Upper lobe of right lung (tissue), 1 donor: ENCODE results near the gene MRPS10. TPM values are rescaled to one million over a fixed set of nuclear protein-coding genes. Genes with fewer than 3 reads are reported as not detected.
"Not testable (repeated sequence)": the region's sequence is repeated elsewhere in the genome, so short reads cannot be mapped to it uniquely, and the experiment has no call there.

Experiments used
- ATAC-seq: fragments of 200-7000 bp; cut with Tn5 transposase; one replicate; pipeline ENCODE4 v1.9.1; 2020; ENCODE audit warnings: mild to moderate bottlenecking, moderate library complexity
- DNase-seq: peaks from one replicate; pipeline ENCODE4 v3.0.0-alpha.2; 2020
- H3K27ac ChIP-seq: fragments of 200-600 bp; one replicate; pipeline ENCODE4 v1.8.0; 2022
- H3K27me3 ChIP-seq: fragments of 200-600 bp; one replicate; pipeline ENCODE4 v1.8.0; 2022; ENCODE audit warnings: mild to moderate bottlenecking
- H3K36me3 ChIP-seq: fragments of 200-600 bp; one replicate; pipeline ENCODE4 v1.8.0; 2022
- H3K4me1 ChIP-seq: fragments of 200-600 bp; one replicate; pipeline ENCODE4 v1.8.0; 2022
- H3K4me3 ChIP-seq: fragments of 200-600 bp; one replicate; pipeline ENCODE4 v1.8.0; 2022; ENCODE audit warnings: mild to moderate bottlenecking
- H3K9me3 ChIP-seq: fragments of 200-600 bp; one replicate; pipeline ENCODE4 v1.8.0; 2022
- intact Hi-C: fragments of 100-400 bp; cut with DNase I; formaldehyde crosslinking; loops from one replicate; pipeline ENCODE4 v1.11.0; 2022
- total RNA-seq: library from RNA; stranded (reverse); fragmentation: NEBNext Ultra II Directional; extraction: Animal tissue kit (Norgen Biotek cat#: 25700); gene quantifications from one replicate; pipeline ENCODE4 v1.2.1, GENCODE V29; 2021
- TF ChIP-seq, protein P1 (sequence below): fragments of 200-600 bp; IDR thresholded peaks from one replicate; pipeline ENCODE4 v1.8.0; 2022; ENCODE audit warnings: antibody characterized with exemption
- donor health status: DM: no; HTN: yes; CAD: no; lungs with severe emphysema.

Gene MRPS10
- total RNA-seq, 1 donor from 2014 or later: 24.8 TPM

DNA sequence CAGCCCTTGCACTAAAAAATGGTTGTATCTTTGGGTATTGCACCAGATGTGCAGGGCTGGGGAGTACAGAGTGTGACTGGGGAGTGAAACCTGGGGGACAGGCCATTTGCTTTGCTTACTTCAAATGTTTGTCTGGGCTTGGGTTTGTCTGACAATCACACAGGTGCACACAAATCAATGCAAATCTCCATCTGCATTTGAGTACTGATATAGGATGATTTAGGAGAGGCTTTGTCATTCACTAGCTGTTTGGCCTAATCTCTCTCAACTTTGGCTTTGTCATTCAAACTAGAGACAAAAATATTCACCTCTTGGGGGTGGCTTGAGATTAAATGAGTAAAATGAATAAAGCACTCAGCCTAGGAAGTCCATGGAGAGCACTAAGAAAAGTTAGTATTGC, 40.7 kb downstream of the MRPS10 start:
- intact Hi-C loops: no loop called here
- no peak for DNase-seq
- Histone ChIP-seq H3K4me1 (no peaks in the 10 kb centered on the region), H3K36me3 (no peaks in the 10 kb centered on the region), H3K27me3 (no peaks in the 10 kb centered on the region), H3K9me3 (no peaks in the 10 kb centered on the region), H3K4me3 (no peak overlapping the region), H3K27ac (no peak overlapping the region)
- TF ChIP-seq, protein P1, sequence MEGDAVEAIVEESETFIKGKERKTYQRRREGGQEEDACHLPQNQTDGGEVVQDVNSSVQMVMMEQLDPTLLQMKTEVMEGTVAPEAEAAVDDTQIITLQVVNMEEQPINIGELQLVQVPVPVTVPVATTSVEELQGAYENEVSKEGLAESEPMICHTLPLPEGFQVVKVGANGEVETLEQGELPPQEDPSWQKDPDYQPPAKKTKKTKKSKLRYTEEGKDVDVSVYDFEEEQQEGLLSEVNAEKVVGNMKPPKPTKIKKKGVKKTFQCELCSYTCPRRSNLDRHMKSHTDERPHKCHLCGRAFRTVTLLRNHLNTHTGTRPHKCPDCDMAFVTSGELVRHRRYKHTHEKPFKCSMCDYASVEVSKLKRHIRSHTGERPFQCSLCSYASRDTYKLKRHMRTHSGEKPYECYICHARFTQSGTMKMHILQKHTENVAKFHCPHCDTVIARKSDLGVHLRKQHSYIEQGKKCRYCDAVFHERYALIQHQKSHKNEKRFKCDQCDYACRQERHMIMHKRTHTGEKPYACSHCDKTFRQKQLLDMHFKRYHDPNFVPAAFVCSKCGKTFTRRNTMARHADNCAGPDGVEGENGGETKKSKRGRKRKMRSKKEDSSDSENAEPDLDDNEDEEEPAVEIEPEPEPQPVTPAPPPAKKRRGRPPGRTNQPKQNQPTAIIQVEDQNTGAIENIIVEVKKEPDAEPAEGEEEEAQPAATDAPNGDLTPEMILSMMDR: no peak
- no peak for ATAC-seq

DNA sequence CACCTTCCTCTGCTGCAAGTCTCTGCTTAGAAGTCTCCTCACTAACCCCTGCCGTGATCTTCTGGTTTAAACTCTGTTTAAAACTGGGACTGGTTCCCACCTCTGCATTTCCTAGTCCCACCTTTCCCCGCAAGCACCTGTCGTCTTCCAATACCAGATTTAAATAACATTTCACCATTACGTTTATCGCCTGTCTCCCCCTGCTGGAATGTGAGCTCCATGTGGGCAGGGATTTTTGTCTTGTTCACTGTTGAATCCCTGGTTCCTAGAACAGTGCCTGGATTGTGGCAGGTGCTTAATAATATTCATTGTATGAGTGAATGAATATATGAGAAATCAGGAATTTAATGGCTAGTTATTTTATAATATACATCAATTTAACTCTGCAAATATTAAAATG, 41.8 kb downstream of the MRPS10 start:
- intact Hi-C loops: no loop called here
- H3K4me3 ChIP-seq: no peak overlapping the region
- H3K27me3 ChIP-seq: no peaks in the 10 kb centered on the region
- ATAC-seq (no peak), DNase-seq (no peak)
- no peak overlapping the region for H3K27ac ChIP-seq
- H3K36me3 ChIP-seq: no peaks in the 10 kb centered on the region
- no peaks in the 10 kb centered on the region for H3K9me3 ChIP-seq
- no peaks in the 10 kb centered on the region for H3K4me1 ChIP-seq
- TF ChIP-seq, protein P1: no peak

DNA sequence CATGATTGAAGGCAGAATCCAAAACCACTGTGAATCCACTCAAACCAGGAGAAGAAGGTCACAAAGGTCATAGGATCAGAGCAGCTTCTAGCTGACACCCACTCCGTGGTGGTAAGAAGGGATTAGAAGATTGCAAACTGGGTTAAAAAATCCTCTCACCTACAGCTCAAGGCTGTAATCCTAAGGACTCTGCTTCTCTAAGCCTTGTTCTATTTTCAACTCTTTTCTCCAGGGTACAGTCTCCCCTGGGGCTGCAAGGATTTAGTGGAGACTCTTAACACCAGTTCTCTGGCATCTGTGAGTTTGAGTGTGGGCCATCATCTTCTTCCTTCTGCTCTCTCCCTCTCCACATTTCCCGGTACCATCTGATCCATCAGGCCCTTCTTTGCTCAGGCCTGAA, 44.6 kb downstream of the MRPS10 start, which contains the start of gene GUCA1A:
Gene GUCA1A, plus strand, starts transcription at position 264 of the 400 bp plus-strand sequence. CDS start 250 bp downstream, outside the sequence.
- no peak for DNase-seq
- Histone ChIP-seq H3K4me1 (no peaks in the 10 kb centered on the region), H3K36me3 (no peaks in the 10 kb centered on the region), H3K27me3 (no peaks in the 10 kb centered on the region), H3K4me3 (no peak within 1 kb of the TSS), H3K9me3 (no peaks in the 10 kb centered on the region), H3K27ac (no peak within 1 kb of the TSS)
- TF ChIP-seq, protein P1: no peak
- no peak for ATAC-seq
- intact Hi-C loops: no loop called here

DNA sequence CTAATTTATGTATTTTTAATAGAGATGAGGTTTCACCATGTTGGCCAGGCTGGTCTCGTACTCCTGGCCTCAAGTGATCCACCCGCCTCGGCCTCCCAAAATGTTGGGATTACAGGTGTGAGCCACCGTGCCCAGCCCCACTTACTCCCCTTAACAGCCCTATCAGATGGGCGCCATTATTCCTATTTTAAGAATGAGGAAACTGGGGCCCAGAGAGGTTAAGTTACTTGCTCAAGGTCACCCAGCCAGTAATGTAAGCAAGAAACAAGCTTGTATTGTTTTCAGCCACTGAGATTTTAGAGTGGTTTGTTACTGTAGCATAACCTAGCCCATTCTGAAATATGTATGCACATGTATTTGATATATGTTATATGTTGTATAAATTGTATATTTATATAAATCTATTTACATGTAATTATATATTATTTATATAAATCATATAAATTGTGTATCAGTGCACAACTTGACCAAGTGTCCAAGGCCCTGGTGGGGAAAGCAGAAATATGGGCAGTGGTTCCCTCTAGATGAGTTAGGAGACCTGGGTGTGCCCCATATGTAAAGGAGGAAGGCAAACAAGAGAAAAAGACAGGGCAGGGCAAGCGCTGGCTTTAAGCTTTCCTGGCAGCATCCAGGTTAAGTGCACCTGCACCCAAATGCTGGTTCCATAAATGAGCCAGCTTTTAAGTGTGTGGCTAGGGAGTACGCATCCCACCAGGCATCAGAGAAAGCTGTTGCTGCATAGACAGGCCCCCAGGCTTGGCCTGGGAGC, 45.7 kb downstream of the MRPS10 start:
- H3K36me3 ChIP-seq: no peaks in the 10 kb centered on the region
- no peaks in the 10 kb centered on the region for H3K9me3 ChIP-seq
- no peak for ATAC-seq
- intact Hi-C loops: no loop called here
- no peak overlapping the region for H3K27ac ChIP-seq
- no peaks in the 10 kb centered on the region for H3K27me3 ChIP-seq
- no peak for DNase-seq
- no peak overlapping the region for H3K4me3 ChIP-seq
- no peaks in the 10 kb centered on the region for H3K4me1 ChIP-seq
- TF ChIP-seq, protein P1: no peak

DNA sequence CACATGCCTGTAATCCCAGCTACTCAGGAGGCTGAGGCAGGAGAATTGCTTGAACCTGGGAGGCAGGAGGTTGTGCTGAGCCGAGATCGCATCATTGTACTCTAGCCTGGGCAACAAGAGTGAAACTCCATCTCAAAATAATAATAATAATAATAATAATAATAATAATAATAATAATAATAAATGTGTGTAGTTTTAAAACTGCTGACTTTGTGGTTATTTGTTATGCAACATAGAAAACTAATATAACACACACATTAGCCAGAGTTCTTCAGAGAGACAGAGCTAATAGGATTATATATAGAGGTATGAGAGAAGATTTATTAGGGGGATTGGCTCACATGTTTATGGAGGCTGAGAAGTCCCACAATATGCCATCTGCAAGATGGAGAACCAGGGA, 47.9 kb downstream of the MRPS10 start:
- intact Hi-C loops: loop anchor here (5.0 kb wide), 1 partner anchor 92 kb away; no protein-coding TSS in a partner anchor

DNA sequence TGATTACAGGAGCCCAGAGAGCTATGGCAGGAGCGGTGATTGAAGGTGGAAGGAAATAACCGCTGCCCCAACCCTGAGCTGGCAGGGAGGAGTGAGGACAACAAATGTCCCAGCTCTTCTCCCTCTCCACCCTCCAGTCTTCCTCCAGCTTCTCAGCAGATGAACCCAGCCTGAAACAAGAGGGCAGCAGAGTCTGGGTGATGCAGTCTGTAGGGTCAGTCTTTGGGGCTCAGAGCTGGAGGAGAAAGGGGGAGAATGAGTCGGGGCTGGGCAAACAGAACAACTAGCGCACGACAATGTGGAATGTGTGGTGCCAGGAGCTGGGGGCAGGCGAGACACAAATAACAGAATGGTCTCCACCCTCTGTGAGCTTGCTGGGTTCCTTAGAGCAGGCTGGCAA, 49.0 kb downstream of the MRPS10 start:
- no peak overlapping the region for H3K27ac ChIP-seq
- TF ChIP-seq, protein P1: no peak
- intact Hi-C loops: loop anchor here (5.0 kb wide), 1 partner anchor 91 kb away; no protein-coding TSS in a partner anchor
- no peaks in the 10 kb centered on the region for H3K36me3 ChIP-seq
- no peaks in the 10 kb centered on the region for H3K4me1 ChIP-seq
- no peaks in the 10 kb centered on the region for H3K27me3 ChIP-seq
- ATAC-seq (no peak), DNase-seq (no peak)
- no peak overlapping the region for H3K4me3 ChIP-seq
- H3K9me3 ChIP-seq: no peaks in the 10 kb centered on the region

More for the DNA sequence above, 47.9 kb downstream of the MRPS10 start:
- H3K4me3 ChIP-seq, H3K27ac ChIP-seq, H3K36me3 ChIP-seq, H3K9me3 ChIP-seq, H3K27me3 ChIP-seq, ATAC-seq, DNase-seq, H3K4me1 ChIP-seq: not testable (repeated sequence)
